ENCODE measurements around the gene PLCD1. TPM values are rescaled to one million over a fixed set of nuclear protein-coding genes. Genes with fewer than 3 reads are reported as not detected.

The PLCD1 gene
- total RNA-seq, 2 experiments from 2014 or later, result 6.2 to 8.2 TPM

GRCh38 chr3:38016410-38016809 lies 13.0 kb downstream of the PLCD1 start:
- TF ChIP-seq CTCF (IDR thresholded peaks at IDR 0.05), result no peak
- Mint-ChIP-seq H3K27ac (no peak overlapping the region), H3K27me3 (no peaks in the 10 kb centered on the region), H3K36me3 (ENCODE audit: low read depth) (peaks cover 27% of the 10 kb centered on the region), H3K9me3 (peaks cover 8% of the 10 kb centered on the region), H3K4me1 (ENCODE audit: low read depth) (no peaks in the 10 kb centered on the region), H3K4me3 (no peak overlapping the region)
- ChIA-PET CTCF (interaction anchor here (2.2 kb wide), 1 partner anchor 13 kb away, joined by 8 read pairs; no protein-coding TSS in a partner anchor), POLR2A (no interaction called here)
- intact Hi-C loops (cut with micrococcal nuclease), result no loop called here
- ATAC-seq (no peak), DNase-seq (no peak)

GRCh38 chr3:38015984-38016383 lies 13.5 kb downstream of the PLCD1 start:
- ChIA-PET POLR2A (no interaction called here), CTCF (interaction anchor here (1.7 to 2.2 kb wide), 2 partner anchors 12 to 19 kb away, joined by 4 to 8 read pairs; no protein-coding TSS in a partner anchor)
- intact Hi-C loops (cut with micrococcal nuclease), result no loop called here
- Mint-ChIP-seq H3K4me1 (ENCODE audit: low read depth) (no peaks in the 10 kb centered on the region), H3K4me3 (no peak overlapping the region), H3K9me3 (peaks cover 8% of the 10 kb centered on the region), H3K36me3 (ENCODE audit: low read depth) (peaks cover 27% of the 10 kb centered on the region), H3K27ac (no peak overlapping the region), H3K27me3 (no peaks in the 10 kb centered on the region)
- no peak for TF ChIP-seq CTCF (IDR thresholded peaks at IDR 0.05)
- ATAC-seq, result no peak
- no peak for DNase-seq

GRCh38 chr3:38015485-38015884 lies 14.0 kb downstream of the PLCD1 start:
- no peak for DNase-seq
- intact Hi-C loops (cut with micrococcal nuclease), result no loop called here
- H3K36me3 Mint-ChIP-seq (ENCODE audit: low read depth), result peaks cover 27% of the 10 kb centered on the region
- H3K9me3 Mint-ChIP-seq, result peaks cover 8% of the 10 kb centered on the region
- H3K4me3 Mint-ChIP-seq, result no peak overlapping the region
- no peak overlapping the region for H3K27ac Mint-ChIP-seq
- H3K27me3 Mint-ChIP-seq, result no peaks in the 10 kb centered on the region
- CTCF ChIA-PET, result interaction anchor here (1.7 to 2.2 kb wide), 2 partner anchors 12 to 19 kb away, joined by 4 to 8 read pairs; no protein-coding TSS in a partner anchor
- no peak for TF ChIP-seq CTCF (IDR thresholded peaks at IDR 0.05)
- no peak for ATAC-seq
- POLR2A ChIA-PET, result no interaction called here
- no peaks in the 10 kb centered on the region for H3K4me1 Mint-ChIP-seq (ENCODE audit: low read depth)

- intact Hi-C loops (cut with micrococcal nuclease), result no loop called here
- Mint-ChIP-seq H3K4me1 (ENCODE audit: low read depth) (no peaks in the 10 kb centered on the region), H3K27ac (no peak overlapping the region), H3K27me3 (no peaks in the 10 kb centered on the region), H3K9me3 (peaks cover 3% of the 10 kb centered on the region), H3K4me3 (no peak overlapping the region), H3K36me3 (ENCODE audit: low read depth) (peaks cover 17% of the 10 kb centered on the region)
- POLR2A ChIA-PET, result interaction anchor here (2.4 kb wide), 1 partner anchor 10 kb away, joined by 8 read pairs; no protein-coding TSS in a partner anchor
- TF ChIP-seq CTCF (IDR thresholded peaks at IDR 0.05), result no peak
- CTCF ChIA-PET, result interaction anchor here (1.5 kb wide), 1 partner anchor 12 kb away, joined by 3 read pairs; no protein-coding TSS in a partner anchor
- DNase-seq, result no peak
- ATAC-seq, result no peak
These were observed 18.3 kb downstream of the PLCD1 start for GRCh38 chr3:38011111-38011510.

GRCh38 chr3:38009807-38010591 lies 19.4 kb downstream of the PLCD1 start:
- no peaks in the 10 kb centered on the region for H3K9me3 Mint-ChIP-seq
- POLR2A ChIA-PET, result interaction anchor here (1.6 to 2.4 kb wide), 2 partner anchors 8 to 16 kb away, joined by 4 to 8 read pairs; no protein-coding TSS in a partner anchor
- intact Hi-C loops (cut with micrococcal nuclease), result no loop called here
- ATAC-seq (peak; percentile 36), DNase-seq (no peak)
- no peak overlapping the region for H3K4me3 Mint-ChIP-seq
- peaks cover 7% of the 10 kb centered on the region for H3K36me3 Mint-ChIP-seq (ENCODE audit: low read depth)
- TF ChIP-seq CTCF (IDR thresholded peaks at IDR 0.05), result no peak
- no peaks in the 10 kb centered on the region for H3K27me3 Mint-ChIP-seq
- CTCF ChIA-PET, result interaction anchor here (1.4 kb wide), 1 partner anchor 13 kb away, joined by 5 read pairs; no protein-coding TSS in a partner anchor
- no peak overlapping the region for H3K27ac Mint-ChIP-seq
- H3K4me1 Mint-ChIP-seq (ENCODE audit: low read depth), result no peaks in the 10 kb centered on the region
